ENCODE measurements around the gene MBNL2. TPM values are rescaled to one million over a fixed set of nuclear protein-coding genes. Genes with fewer than 3 reads are reported as not detected.

MBNL2 gene
- total and polyA plus RNA-seq, 4 experiments from 2014 or later: 20.1 to 36.2 (median 28.3) TPM

DNA sequence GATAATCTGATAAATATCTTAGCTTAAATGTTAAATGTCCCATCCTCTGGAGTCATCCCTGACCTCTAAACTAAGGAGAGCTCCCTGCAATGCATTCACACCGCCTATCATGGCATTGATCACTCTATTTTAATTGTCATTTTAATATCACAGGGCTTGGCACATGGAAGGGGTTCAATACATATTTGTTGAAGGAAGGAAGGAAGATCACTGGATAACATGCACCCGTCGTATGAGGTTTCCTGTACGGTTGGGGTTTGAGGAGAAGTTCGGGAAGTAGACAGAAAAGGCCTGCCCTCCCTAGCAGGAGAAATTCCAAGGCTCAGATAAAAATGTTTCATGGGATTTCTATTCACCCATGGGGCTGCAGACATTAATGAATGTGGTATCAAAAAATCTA is 102.0 kb downstream of the MBNL2 start:
- Histone ChIP-seq H3K9me3 (ENCODE audit: control insufficient read depth in 1 of 2, low read length in 2 of 2) (no peaks in the 10 kb centered on the region), H3K27me3 (ENCODE audit: insufficient read depth, low read length) (no peaks in the 10 kb centered on the region), H3K4me3 (ENCODE audit: low read length in 2 of 2) (no peak overlapping the region), H3K36me3 (ENCODE audit: insufficient read depth, low read length) (no peaks in the 10 kb centered on the region), H3K27ac (ENCODE audit: low read depth, low read length) (no peak overlapping the region), H3K4me1 (ENCODE audit: insufficient read depth, low read length) (no peaks in the 10 kb centered on the region)
- POLR2A ChIA-PET (ENCODE audit: partially characterized antibody): no interaction called here
- CTCF ChIA-PET (ENCODE audit: partially characterized antibody): interaction anchor here (0.9 to 1.7 kb wide), 2 partner anchors 92 to 214 kb away, joined by 3 to 5 read pairs; no protein-coding TSS in a partner anchor
- H3K27ac Mint-ChIP-seq: no peak overlapping the region
- no peak for DNase-seq
- peaks cover 10 to 23% (median 21%) of the 10 kb centered on the region in 4 donors for H3K4me1 Mint-ChIP-seq
- H3K4me3 Mint-ChIP-seq: no peak overlapping the region
- peaks cover 0 to 1% (median 0%) of the 10 kb centered on the region in 8 donors for H3K9me3 Mint-ChIP-seq
- no peaks in the 10 kb centered on the region for H3K27me3 Mint-ChIP-seq
- H3K36me3 Mint-ChIP-seq: peaks cover 0 to 13% of the 10 kb centered on the region in 2 donors
- intact Hi-C loops (cut with micrococcal nuclease): no loop called here

DNA sequence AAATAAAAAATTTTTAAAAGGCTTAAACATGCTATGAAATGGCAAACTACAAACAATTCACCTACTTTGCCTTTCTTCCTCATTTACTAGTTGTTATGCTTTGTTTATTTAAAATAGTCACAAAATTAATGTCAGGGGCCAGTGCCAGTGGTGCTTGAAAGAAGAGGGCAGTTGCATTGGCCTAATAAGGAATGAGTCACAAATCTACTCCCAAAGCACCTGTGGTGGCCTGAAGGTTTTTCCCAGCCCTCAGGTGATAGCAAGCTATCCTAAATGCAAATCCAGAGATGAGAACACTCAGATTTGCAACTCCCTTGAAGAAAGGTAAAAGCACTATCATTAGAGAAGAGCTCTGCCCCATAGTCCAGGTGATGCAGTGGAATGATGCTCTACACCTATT is 103.6 kb downstream of the MBNL2 start:
- Mint-ChIP-seq H3K9me3 (peaks cover 0 to 1% (median 0%) of the 10 kb centered on the region in 8 donors), H3K4me1 (peaks cover 9 to 35% (median 26%) of the 10 kb centered on the region in 4 donors), H3K4me3 (no peak overlapping the region), H3K27ac (no peak overlapping the region), H3K36me3 (peaks cover 0 to 5% of the 10 kb centered on the region in 2 donors), H3K27me3 (no peaks in the 10 kb centered on the region)
- Histone ChIP-seq H3K4me1 (ENCODE audit: insufficient read depth, low read length) (no peaks in the 10 kb centered on the region), H3K4me3 (ENCODE audit: low read length in 2 of 2) (no peak overlapping the region), H3K27ac (ENCODE audit: low read depth, low read length) (no peak overlapping the region), H3K36me3 (ENCODE audit: insufficient read depth, low read length) (no peaks in the 10 kb centered on the region), H3K27me3 (ENCODE audit: insufficient read depth, low read length) (no peaks in the 10 kb centered on the region), H3K9me3 (ENCODE audit: control insufficient read depth in 1 of 2, low read length in 2 of 2) (no peaks in the 10 kb centered on the region)
- ChIA-PET CTCF (ENCODE audit: partially characterized antibody) (interaction anchor here (1.2 to 1.6 kb wide), 2 partner anchors 211 to 216 kb away, joined by 4 to 5 read pairs; no protein-coding TSS in a partner anchor), POLR2A (ENCODE audit: partially characterized antibody) (no interaction called here)
- intact Hi-C loops (cut with micrococcal nuclease): no loop called here
- no peak for DNase-seq

DNA sequence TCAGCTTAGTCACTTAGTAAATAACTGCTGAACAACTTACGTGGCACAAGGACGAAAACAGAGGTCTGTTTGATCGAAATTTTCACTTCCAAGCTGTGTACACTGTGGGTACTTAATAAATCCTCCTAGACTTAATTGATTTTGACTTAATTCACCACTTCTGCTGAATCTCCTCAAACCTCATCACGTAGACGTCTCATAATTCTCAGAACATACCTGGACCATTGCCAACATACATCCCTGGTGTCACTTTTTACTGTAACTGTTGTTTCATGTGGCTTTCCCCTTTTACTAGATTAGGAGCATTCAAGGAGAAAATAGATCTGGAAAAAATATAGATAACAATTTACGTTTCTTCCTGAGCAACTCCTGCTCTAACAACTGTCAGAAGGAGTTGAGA is 105.0 kb downstream of the MBNL2 start:
- Histone ChIP-seq H3K4me1 (ENCODE audit: insufficient read depth, low read length) (no peaks in the 10 kb centered on the region), H3K9me3 (ENCODE audit: control insufficient read depth in 1 of 2, low read length in 2 of 2) (no peaks in the 10 kb centered on the region), H3K4me3 (ENCODE audit: low read length in 2 of 2) (no peak overlapping the region), H3K27ac (ENCODE audit: low read depth, low read length) (no peak overlapping the region), H3K36me3 (ENCODE audit: insufficient read depth, low read length) (no peaks in the 10 kb centered on the region), H3K27me3 (ENCODE audit: insufficient read depth, low read length) (no peaks in the 10 kb centered on the region)
- Mint-ChIP-seq H3K27me3 (no peaks in the 10 kb centered on the region), H3K4me1 (peaks cover 6 to 32% (median 24%) of the 10 kb centered on the region in 4 donors), H3K4me3 (no peak overlapping the region), H3K9me3 (peaks cover 0 to 1% (median 0%) of the 10 kb centered on the region in 8 donors), H3K36me3 (peaks cover 4 to 5% of the 10 kb centered on the region in 2 donors), H3K27ac (peak overlapping the region in 1 of 7 donors; percentile 75)
- intact Hi-C loops (cut with micrococcal nuclease): no loop called here
- no peak for DNase-seq
- POLR2A ChIA-PET (ENCODE audit: partially characterized antibody): no interaction called here
- CTCF ChIA-PET (ENCODE audit: partially characterized antibody): interaction anchor here (1.2 to 1.6 kb wide), 2 partner anchors 212 to 217 kb away, joined by 4 to 5 read pairs; no protein-coding TSS in a partner anchor

DNA sequence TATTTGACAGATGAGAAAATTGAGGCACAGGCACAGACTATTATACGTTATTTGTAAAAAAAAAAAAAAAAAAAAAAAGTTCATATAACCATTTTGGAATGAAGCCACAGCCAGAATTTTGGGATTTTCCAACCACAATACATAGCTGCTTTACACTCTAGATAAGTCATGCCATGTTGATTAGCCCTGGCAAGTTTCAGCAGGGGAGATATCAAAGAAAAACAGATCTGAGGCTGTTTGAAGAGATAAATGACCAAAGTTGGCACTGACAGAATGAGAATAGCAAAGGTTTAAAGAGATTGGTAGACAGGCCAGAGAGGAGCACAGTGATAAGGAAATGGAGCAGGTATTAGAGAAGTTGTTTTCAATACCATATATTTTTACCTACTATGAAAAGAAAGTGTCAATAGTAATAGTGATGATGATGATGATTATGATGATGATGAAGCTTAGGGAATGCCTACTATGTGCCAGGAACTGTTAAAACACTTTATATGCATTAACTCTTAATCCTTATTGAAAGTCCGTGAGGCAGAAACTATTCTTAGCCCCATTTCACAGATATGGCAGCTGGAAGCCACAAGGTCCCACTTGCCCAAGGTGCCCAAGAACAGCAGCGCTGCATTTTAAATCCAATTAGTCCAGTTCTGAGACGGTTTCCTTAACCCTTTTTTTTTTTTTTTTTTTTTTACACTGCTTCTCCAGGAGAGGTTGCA is 105.5 kb downstream of the MBNL2 start:
- Mint-ChIP-seq H3K9me3 (peaks cover 0 to 1% (median 0%) of the 10 kb centered on the region in 8 donors), H3K4me1 (peaks cover 6 to 32% (median 24%) of the 10 kb centered on the region in 4 donors), H3K36me3 (peaks cover 5 to 6% of the 10 kb centered on the region in 2 donors), H3K27ac (peak overlapping the region in 2 of 7 donors; percentile 13 to 49), H3K4me3 (no peak overlapping the region), H3K27me3 (no peaks in the 10 kb centered on the region)
- Histone ChIP-seq H3K4me3 (ENCODE audit: low read length in 2 of 2) (no peak overlapping the region), H3K4me1 (ENCODE audit: insufficient read depth, low read length) (no peaks in the 10 kb centered on the region), H3K36me3 (ENCODE audit: insufficient read depth, low read length) (no peaks in the 10 kb centered on the region), H3K27me3 (ENCODE audit: insufficient read depth, low read length) (no peaks in the 10 kb centered on the region), H3K9me3 (ENCODE audit: control insufficient read depth in 1 of 2, low read length in 2 of 2) (no peaks in the 10 kb centered on the region), H3K27ac (ENCODE audit: low read depth, low read length) (no peak overlapping the region)
- DNase-seq: no peak
- ChIA-PET CTCF (ENCODE audit: partially characterized antibody) (interaction anchor here (1.6 kb wide), 1 partner anchor 218 kb away, joined by 5 read pairs; no protein-coding TSS in a partner anchor), POLR2A (ENCODE audit: partially characterized antibody) (no interaction called here)
- intact Hi-C loops (cut with micrococcal nuclease): no loop called here

DNA sequence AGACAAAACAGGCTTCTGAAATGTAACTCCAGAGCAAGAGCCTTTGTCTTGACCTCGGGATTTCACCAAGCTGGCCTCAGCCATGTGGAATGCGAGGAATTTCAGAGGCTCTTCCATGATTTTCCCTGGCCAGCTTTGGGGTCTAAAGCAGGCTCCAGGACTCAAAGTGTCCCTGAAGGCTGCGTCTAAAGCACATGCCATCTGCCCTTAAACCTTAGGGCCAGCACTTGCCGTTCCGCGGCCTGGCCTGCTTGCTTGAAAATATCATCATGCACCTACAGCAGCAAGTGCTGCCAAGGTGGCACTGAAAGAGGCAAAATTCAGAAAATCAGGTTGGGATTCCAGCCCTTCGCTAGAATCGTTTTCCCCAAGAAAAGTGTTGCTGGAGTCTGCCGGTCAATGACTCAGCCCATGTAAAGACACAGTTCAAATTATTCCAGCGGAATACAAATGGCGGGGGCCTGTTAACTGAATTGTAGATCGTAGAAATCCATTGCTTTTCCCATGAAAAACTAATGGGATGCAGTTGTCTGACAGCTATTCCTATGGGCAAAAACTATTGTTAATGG is 106.2 kb downstream of the MBNL2 start:
- POLR2A ChIA-PET (ENCODE audit: partially characterized antibody): no interaction called here
- no peaks in the 10 kb centered on the region for H3K36me3 ChIP-seq (ENCODE audit: insufficient read depth, low read length)
- H3K27me3 ChIP-seq (ENCODE audit: insufficient read depth, low read length): no peaks in the 10 kb centered on the region
- H3K4me3 Mint-ChIP-seq: no peak overlapping the region
- no peak overlapping the region for H3K27ac ChIP-seq (ENCODE audit: low read depth, low read length)
- H3K4me1 ChIP-seq (ENCODE audit: insufficient read depth, low read length): no peaks in the 10 kb centered on the region
- no peak overlapping the region for H3K27ac Mint-ChIP-seq
- no peaks in the 10 kb centered on the region for H3K9me3 ChIP-seq (ENCODE audit: control insufficient read depth in 1 of 2, low read length in 2 of 2)
- DNase-seq: no peak
- H3K36me3 Mint-ChIP-seq: peaks cover 8 to 9% of the 10 kb centered on the region in 2 donors
- peaks cover 6 to 36% (median 25%) of the 10 kb centered on the region in 4 donors for H3K4me1 Mint-ChIP-seq
- CTCF ChIA-PET (ENCODE audit: partially characterized antibody): no interaction called here
- H3K9me3 Mint-ChIP-seq: peaks cover 0 to 1% (median 0%) of the 10 kb centered on the region in 8 donors
- H3K27me3 Mint-ChIP-seq: no peaks in the 10 kb centered on the region
- H3K4me3 ChIP-seq (ENCODE audit: low read length in 2 of 2): no peak overlapping the region
- intact Hi-C loops (cut with micrococcal nuclease): no loop called here

DNA sequence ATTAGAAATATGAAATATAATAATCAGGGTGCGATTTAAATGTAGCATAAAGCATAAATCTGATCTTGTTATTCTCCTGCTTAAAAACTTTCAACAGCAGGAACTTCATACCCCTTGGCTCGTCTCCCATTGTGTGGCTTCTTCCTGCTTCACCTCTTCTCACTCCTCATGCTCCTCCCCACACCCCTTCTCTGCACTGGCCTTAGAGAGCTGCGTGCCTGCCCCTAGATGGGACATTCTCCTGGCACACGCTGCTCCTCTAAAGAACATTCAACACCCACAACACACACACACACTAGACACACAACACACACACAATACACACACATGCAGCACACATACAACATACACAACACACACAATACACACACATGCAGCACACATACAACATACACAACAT is 107.2 kb downstream of the MBNL2 start:
- no peak for DNase-seq
- Histone ChIP-seq H3K9me3 (ENCODE audit: control insufficient read depth in 1 of 2, low read length in 2 of 2) (no peaks in the 10 kb centered on the region), H3K4me1 (ENCODE audit: insufficient read depth, low read length) (no peaks in the 10 kb centered on the region), H3K27ac (ENCODE audit: low read depth, low read length) (no peak overlapping the region), H3K27me3 (ENCODE audit: insufficient read depth, low read length) (no peaks in the 10 kb centered on the region), H3K4me3 (ENCODE audit: low read length in 2 of 2) (no peak overlapping the region), H3K36me3 (ENCODE audit: insufficient read depth, low read length) (no peaks in the 10 kb centered on the region)
- CTCF ChIA-PET (ENCODE audit: partially characterized antibody): no interaction called here
- Mint-ChIP-seq H3K27me3 (no peaks in the 10 kb centered on the region), H3K9me3 (peaks cover 0 to 1% (median 0%) of the 10 kb centered on the region in 8 donors), H3K4me3 (no peak overlapping the region), H3K4me1 (peaks cover 10 to 34% (median 23%) of the 10 kb centered on the region in 4 donors), H3K36me3 (peaks cover 10 to 13% of the 10 kb centered on the region in 2 donors), H3K27ac (no peak overlapping the region)
- intact Hi-C loops (cut with micrococcal nuclease): no loop called here
- POLR2A ChIA-PET (ENCODE audit: partially characterized antibody): no interaction called here

DNA sequence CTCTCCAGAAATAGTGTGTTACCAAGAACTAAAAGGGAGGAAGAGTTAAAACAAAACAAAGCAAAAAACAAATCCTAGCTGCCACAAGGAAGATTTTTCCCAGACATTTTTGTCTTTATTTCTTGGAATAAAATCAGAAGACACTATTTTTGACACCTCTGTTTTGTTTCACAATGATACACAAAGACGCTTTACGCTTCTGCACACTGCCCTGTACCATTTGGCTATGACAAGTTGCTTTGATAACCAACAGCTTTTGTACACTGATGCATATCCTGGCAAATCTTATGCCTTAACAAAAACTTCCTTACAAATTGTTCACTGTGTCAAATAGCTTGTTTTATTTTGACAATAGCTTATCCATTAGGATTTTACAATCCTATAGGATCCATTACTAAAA is 108.3 kb downstream of the MBNL2 start:
- no peak overlapping the region for H3K27ac ChIP-seq (ENCODE audit: low read depth, low read length)
- H3K36me3 Mint-ChIP-seq: peaks cover 9 to 20% of the 10 kb centered on the region in 2 donors
- H3K4me1 ChIP-seq (ENCODE audit: insufficient read depth, low read length): no peaks in the 10 kb centered on the region
- H3K4me1 Mint-ChIP-seq: peaks cover 10 to 30% (median 21%) of the 10 kb centered on the region in 4 donors
- no peaks in the 10 kb centered on the region for H3K27me3 Mint-ChIP-seq
- peaks cover 0 to 1% (median 0%) of the 10 kb centered on the region in 8 donors for H3K9me3 Mint-ChIP-seq
- POLR2A ChIA-PET (ENCODE audit: partially characterized antibody): no interaction called here
- H3K4me3 Mint-ChIP-seq: no peak overlapping the region
- no peaks in the 10 kb centered on the region for H3K27me3 ChIP-seq (ENCODE audit: insufficient read depth, low read length)
- no peaks in the 10 kb centered on the region for H3K9me3 ChIP-seq (ENCODE audit: control insufficient read depth in 1 of 2, low read length in 2 of 2)
- H3K36me3 ChIP-seq (ENCODE audit: insufficient read depth, low read length): no peaks in the 10 kb centered on the region
- no peak overlapping the region for H3K4me3 ChIP-seq (ENCODE audit: low read length in 2 of 2)
- no peak for DNase-seq
- H3K27ac Mint-ChIP-seq: peak overlapping the region in 1 of 7 donors; percentile 24
- CTCF ChIA-PET (ENCODE audit: partially characterized antibody): interaction anchor here (1.7 kb wide), 1 partner anchor 221 kb away, joined by 13 read pairs; no protein-coding TSS in a partner anchor
- intact Hi-C loops (cut with micrococcal nuclease): no loop called here

Data from CD4-positive, alpha-beta memory T cell (primary cell).